AG09319 (cell line): ENCODE data around the gene FYN.
A peak's percentile ranks its signal among the peaks of the same experiment; 100 is the strongest.

ENCODE experiments used
- DNase-seq: peaks from one replicate; pipeline ENCODE4 v3.0.0-alpha.2; 2010; ENCODE audit warnings: low read depth; ENCODE audit errors: extremely low read depth
- CTCF ChIP-seq: IDR thresholded peaks from 2 replicates; pipeline ENCODE4 v1.5.1; 2011; ENCODE audit warnings: low read depth, mild to moderate bottlenecking, inconsistent platforms, low read length, moderate library complexity

Gene FYN

GRCh38 chr6:111669326-111669725 is 203.9 kb downstream of the FYN start:
- no peak for TF ChIP-seq CTCF
- DNase-seq, result no peak

- DNase-seq, result no peak
- TF ChIP-seq CTCF, result peak; percentile 20
Observed at GRCh38 chr6:111668410-111668809, 204.8 kb downstream of the FYN start.

- TF ChIP-seq CTCF, result no peak
- DNase-seq, result no peak
Observed at GRCh38 chr6:111667931-111668330, 205.3 kb downstream of the FYN start.

GRCh38 chr6:111666847-111667246 is 206.4 kb downstream of the FYN start:
- no peak for TF ChIP-seq CTCF
- no peak for DNase-seq

- no peak for DNase-seq
Observed at GRCh38 chr6:111664565-111665030, 208.7 kb downstream of the FYN start.

GRCh38 chr6:111663692-111664564 is 209.3 kb downstream of the FYN start:
- no peak for TF ChIP-seq CTCF
- DNase-seq, result no peak

More at GRCh38 chr6:111664565-111665030, 208.7 kb downstream of the FYN start:
- no peak for TF ChIP-seq CTCF

- no peak for TF ChIP-seq CTCF
- DNase-seq, result no peak
Observed at GRCh38 chr6:111662794-111663593, 210.3 kb downstream of the FYN start.
